Measurements from ENCODE around the gene RHOG. TPM values are rescaled to one million over a fixed set of nuclear protein-coding genes. Genes with fewer than 3 reads are reported as not detected.

RHOG gene
- total RNA-seq: 23.8 to 24.7 TPM (median 24.2 TPM) in 3 replicates

GRCh38 chr11:3840870-3841425, at the start of gene RHOG:
TSS of gene RHOG (minus strand) at chr11:3840959. CDS start at chr11:3828138, 12,821 bp downstream.
- Mint-ChIP-seq H3K4me3 (peak within 1 kb of the TSS; percentile 79), H3K27ac (peak within 1 kb of the TSS; percentile 87), H3K27me3 (ENCODE audit: low read depth) (no peaks in the 10 kb centered on the region), H3K4me1 (peaks cover 16% of the 10 kb centered on the region), H3K9me3 (no peaks in the 10 kb centered on the region), H3K36me3 (no peaks in the 10 kb centered on the region)
- peak; percentile 48 to 74 for DNase-seq (ENCODE audit: low spot score in 2 of 2, unreplicated experiment in 2 of 2)
- TF ChIP-seq CTCF (IDR thresholded peaks at IDR 0.05; ENCODE audit: unreplicated experiment): no peak

- Mint-ChIP-seq H3K27me3 (ENCODE audit: low read depth) (no peaks in the 10 kb centered on the region), H3K4me1 (peaks cover 6% of the 10 kb centered on the region), H3K4me3 (no peak overlapping the region)
Measured at GRCh38 chr11:3890014-3890413, 49.3 kb upstream of the RHOG start.

GRCh38 chr11:3888876-3889275, 48.1 kb upstream of the RHOG start:
- no peak overlapping the region for H3K27ac Mint-ChIP-seq

More at GRCh38 chr11:3890014-3890413, 49.3 kb upstream of the RHOG start:
- no peak overlapping the region for H3K27ac Mint-ChIP-seq
- H3K9me3 Mint-ChIP-seq: no peaks in the 10 kb centered on the region
- no peak for TF ChIP-seq CTCF (IDR thresholded peaks at IDR 0.05; ENCODE audit: unreplicated experiment)
- H3K36me3 Mint-ChIP-seq: no peaks in the 10 kb centered on the region
- DNase-seq (ENCODE audit: low spot score in 2 of 2, unreplicated experiment in 2 of 2): no peak

GRCh38 chr11:3886985-3887384, 46.2 kb upstream of the RHOG start:
- no peak for TF ChIP-seq CTCF (IDR thresholded peaks at IDR 0.05; ENCODE audit: unreplicated experiment)
- Mint-ChIP-seq H3K9me3 (peaks cover 3% of the 10 kb centered on the region), H3K27me3 (ENCODE audit: low read depth) (no peaks in the 10 kb centered on the region), H3K27ac (no peak overlapping the region), H3K4me1 (no peaks in the 10 kb centered on the region), H3K4me3 (no peak overlapping the region), H3K36me3 (no peaks in the 10 kb centered on the region)
- no peak for DNase-seq (ENCODE audit: low spot score in 2 of 2, unreplicated experiment in 2 of 2)

More at GRCh38 chr11:3888876-3889275, 48.1 kb upstream of the RHOG start:
- Mint-ChIP-seq H3K36me3 (no peaks in the 10 kb centered on the region), H3K27me3 (ENCODE audit: low read depth) (no peaks in the 10 kb centered on the region), H3K4me1 (peaks cover 1% of the 10 kb centered on the region), H3K4me3 (no peak overlapping the region), H3K9me3 (no peaks in the 10 kb centered on the region)
- TF ChIP-seq CTCF (IDR thresholded peaks at IDR 0.05; ENCODE audit: unreplicated experiment): no peak
- no peak for DNase-seq (ENCODE audit: low spot score in 2 of 2, unreplicated experiment in 2 of 2)

- H3K27me3 Mint-ChIP-seq (ENCODE audit: low read depth): no peaks in the 10 kb centered on the region
- H3K4me1 Mint-ChIP-seq: no peaks in the 10 kb centered on the region
- H3K9me3 Mint-ChIP-seq: peaks cover 3% of the 10 kb centered on the region
- no peak overlapping the region for H3K4me3 Mint-ChIP-seq
- no peaks in the 10 kb centered on the region for H3K36me3 Mint-ChIP-seq
- TF ChIP-seq CTCF (IDR thresholded peaks at IDR 0.05; ENCODE audit: unreplicated experiment): no peak
- no peak for DNase-seq (ENCODE audit: low spot score in 2 of 2, unreplicated experiment in 2 of 2)
- no peak overlapping the region for H3K27ac Mint-ChIP-seq
Measured at GRCh38 chr11:3885855-3886254, 45.1 kb upstream of the RHOG start.

All from mesothelial cell of epicardium (in vitro differentiated cells).